ENCODE data around the gene HMGN4. TPM values are rescaled to one million over a fixed set of nuclear protein-coding genes. Genes with fewer than 3 reads are reported as not detected.
A peak's percentile ranks its signal among the peaks of the same experiment; 100 is the strongest.

The HMGN4 gene
- total and polyA plus RNA-seq, 2 of the 8 experiments (the other 6 are each of a cell fraction or from before 2014, with no cell fraction given), result 23.4 to 66.4 TPM

DNA sequence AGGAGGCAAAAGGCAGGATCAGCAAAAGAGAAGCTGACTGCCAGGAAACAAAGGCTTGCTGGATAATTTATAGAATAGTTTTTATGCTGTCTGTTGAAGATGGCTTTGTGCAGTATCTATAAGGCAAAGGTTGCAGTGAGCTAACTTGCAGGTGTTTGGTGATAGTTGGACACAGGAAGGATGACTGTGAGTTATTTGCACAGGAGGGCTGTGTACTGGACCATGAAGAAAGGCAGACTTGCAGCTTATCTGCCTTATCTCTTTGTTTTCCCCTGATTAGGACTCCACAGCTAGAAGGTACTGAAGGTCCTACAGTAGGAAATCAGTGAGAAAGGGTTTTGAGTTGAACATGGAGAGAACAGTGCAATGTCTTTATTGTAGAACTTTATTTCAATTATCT lies 36.0 kb upstream of the HMGN4 start:
- CTCF ChIA-PET (ENCODE audit: partially characterized antibody), result interaction anchor here (1.0 to 1.7 kb wide), 5 partner anchors 10 to 161 kb away, joined by 3 to 5 read pairs (median 3); no protein-coding TSS in a partner anchor
- Histone ChIP-seq H4K91ac (replicated peaks; ENCODE audit: insufficient read length, low read length) (no peak overlapping the region), H3K9ac (replicated peaks in 1 of 4; ENCODE audit: extremely low read depth in 1 of 4, low read depth in 3 of 4, low read length in 3 of 4) (no peak overlapping the region), H2AK5ac (ENCODE audit: low read depth, low read length) (no peak overlapping the region), H3K27me3 (replicated peaks in 1 of 4; ENCODE audit: control insufficient read depth in 3 of 4, extremely low read depth in 1 of 4, insufficient read depth in 3 of 4, low read length in 3 of 4) (peaks cover 13 to 30% (median 26%) of the 10 kb centered on the region in 4 experiments), H3K14ac (ENCODE audit: insufficient read length) (no peak overlapping the region), H3K56ac (replicated peaks; ENCODE audit: insufficient read length, low read depth, low read length) (no peak overlapping the region), H3K4me2 (ENCODE audit: insufficient read depth in 1 of 2, low read depth in 2 of 2, low read length in 2 of 2) (peak overlapping the region; percentile 80 to 86), H3K4me1 (replicated peaks in 1 of 4; ENCODE audit: control insufficient read depth in 3 of 4, insufficient read depth in 4 of 4, low read length in 3 of 4) (peaks cover 0 to 5% (median under 1%) of the 10 kb centered on the region in 4 experiments; a peak in 1 of 7 replicates), H2BK12ac (ENCODE audit: low read depth, low read length) (no peak overlapping the region), H2BK120ac (replicated peaks; ENCODE audit: low read depth, low read length) (no peak overlapping the region), H3K4me3 (ENCODE audit: extremely low read depth in 1 of 4, insufficient read depth in 2 of 4, low read depth in 3 of 4, low read length in 4 of 4) (peak overlapping the region in 2 of 4 experiments; percentile 33 to 56; a peak in 5 of 8 replicates), H3K4ac (replicated peaks; ENCODE audit: insufficient read length, low read depth, low read length) (no peak overlapping the region), H2BK5ac (ENCODE audit: low read depth, low read length) (no peak overlapping the region), H2BK20ac (ENCODE audit: low read length) (no peak overlapping the region), H3K36me3 (ENCODE audit: control insufficient read depth in 2 of 4, insufficient read depth in 4 of 4, low read length in 3 of 4) (no peaks in the 10 kb centered on the region), H3K79me2 (ENCODE audit: control insufficient read depth in 1 of 2, insufficient read depth in 2 of 2, low read length in 2 of 2) (no peaks in the 10 kb centered on the region), H3K23ac (ENCODE audit: insufficient read length) (no peak overlapping the region), H4K20me1 (replicated peaks in 1 of 2; ENCODE audit: control insufficient read depth in 1 of 2, insufficient read depth in 2 of 2, low read length in 2 of 2) (no peaks in the 10 kb centered on the region), H3K9me3 (ENCODE audit: insufficient read depth in 2 of 2, low read depth in 1 of 2, low read length in 1 of 2) (no peaks in the 10 kb centered on the region), H3K79me1 (ENCODE audit: low read depth, low read length) (no peaks in the 10 kb centered on the region), H4K8ac (ENCODE audit: extremely low read depth, insufficient read depth, low read length) (no peak overlapping the region), H2AFZ (ENCODE audit: low read length) (no peak overlapping the region), H3K27ac (ENCODE audit: low read depth, low read length) (no peak overlapping the region), H2BK15ac (ENCODE audit: low read length) (0 out of 2 replicates have a peak overlapping the region, but pooled peaks have one; percentile 88), H3K18ac (ENCODE audit: extremely low read depth, low read length) (no peak overlapping the region), H3K23me2 (ENCODE audit: low read depth, low read length) (no peaks in the 10 kb centered on the region; the same call in 1 of the 2 replicates), H4K5ac (ENCODE audit: insufficient read length, low read depth, low read length) (no peak overlapping the region)
- POLR2A ChIA-PET (ENCODE audit: partially characterized antibody), result interaction anchor here (1.0 to 2.1 kb wide), 2 partner anchors 20 to 77 kb away, joined by 3 to 9 read pairs; no protein-coding TSS in a partner anchor
- no peak for FAIRE-seq
- TF ChIP-seq RXRA (IDR thresholded peaks at IDR 0.05; ENCODE audit: insufficient read depth, low read depth, low read length) (no peak), CREB1 (IDR thresholded peaks at IDR 0.05) (no peak), RBBP5 (IDR thresholded peaks at IDR 0.05; ENCODE audit: borderline replicate concordance, low read depth, low read length) (no peak)
- TF ChIP-seq, protein P1, sequence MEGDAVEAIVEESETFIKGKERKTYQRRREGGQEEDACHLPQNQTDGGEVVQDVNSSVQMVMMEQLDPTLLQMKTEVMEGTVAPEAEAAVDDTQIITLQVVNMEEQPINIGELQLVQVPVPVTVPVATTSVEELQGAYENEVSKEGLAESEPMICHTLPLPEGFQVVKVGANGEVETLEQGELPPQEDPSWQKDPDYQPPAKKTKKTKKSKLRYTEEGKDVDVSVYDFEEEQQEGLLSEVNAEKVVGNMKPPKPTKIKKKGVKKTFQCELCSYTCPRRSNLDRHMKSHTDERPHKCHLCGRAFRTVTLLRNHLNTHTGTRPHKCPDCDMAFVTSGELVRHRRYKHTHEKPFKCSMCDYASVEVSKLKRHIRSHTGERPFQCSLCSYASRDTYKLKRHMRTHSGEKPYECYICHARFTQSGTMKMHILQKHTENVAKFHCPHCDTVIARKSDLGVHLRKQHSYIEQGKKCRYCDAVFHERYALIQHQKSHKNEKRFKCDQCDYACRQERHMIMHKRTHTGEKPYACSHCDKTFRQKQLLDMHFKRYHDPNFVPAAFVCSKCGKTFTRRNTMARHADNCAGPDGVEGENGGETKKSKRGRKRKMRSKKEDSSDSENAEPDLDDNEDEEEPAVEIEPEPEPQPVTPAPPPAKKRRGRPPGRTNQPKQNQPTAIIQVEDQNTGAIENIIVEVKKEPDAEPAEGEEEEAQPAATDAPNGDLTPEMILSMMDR (IDR thresholded peaks at IDR 0.05; ENCODE audit: control extremely low read depth in 1 of 3, insufficient read depth in 1 of 3, low read depth in 1 of 3, low read length in 3 of 3), result no peak
- DNase-seq (ENCODE audit: low read depth in 1 of 2, low spot score in 2 of 2), result no peak
